Lower lobe of right lung (tissue), 2 donors: ENCODE measurements around the gene ZNF568. TPM values are rescaled to one million over a fixed set of nuclear protein-coding genes. Genes with fewer than 3 reads are reported as not detected.

Source experiments
- ATAC-seq, 2 donors: fragments of 200-7000 bp; cut with Tn5 transposase; one replicate each; pipeline ENCODE4 v1.9.1; 2020 to 2022; ENCODE audit warnings: mild to moderate bottlenecking in 2 of 2, moderate library complexity in 2 of 2
- DNase-seq: peaks from one replicate; pipeline ENCODE4 v3.0.0-alpha.2; 2020
- H3K27ac ChIP-seq: fragments of 200-600 bp; one replicate; pipeline ENCODE4 v1.8.0; 2022
- H3K27me3 ChIP-seq: fragments of 200-600 bp; one replicate; pipeline ENCODE4 v1.8.0; 2022; ENCODE audit warnings: low read depth
- H3K36me3 ChIP-seq: fragments of 200-600 bp; one replicate; pipeline ENCODE4 v1.8.0; 2022; ENCODE audit warnings: mild to moderate bottlenecking
- H3K4me1 ChIP-seq: fragments of 200-600 bp; one replicate; pipeline ENCODE4 v1.8.0; 2022
- H3K4me3 ChIP-seq: fragments of 200-600 bp; one replicate; pipeline ENCODE4 v1.8.0; 2022; ENCODE audit warnings: mild to moderate bottlenecking
- H3K9me3 ChIP-seq: fragments of 200-600 bp; one replicate; pipeline ENCODE4 v1.8.0; 2022
- CTCF ChIP-seq: fragments of 200-600 bp; IDR thresholded peaks from one replicate; pipeline ENCODE4 v1.8.0; 2022; ENCODE audit warnings: antibody characterized with exemption, mild to moderate bottlenecking
- intact Hi-C: fragments of 100-400 bp; cut with DNase I; formaldehyde crosslinking; loops from one replicate; pipeline ENCODE4 v1.11.0; 2022
- long read RNA-seq: library from polyadenylated mRNA; unstranded; transcript quantifications from one replicate; pipeline ENCODE4 v2.0.0, GENCODE V29; 2021
- total RNA-seq: library from RNA; stranded (reverse); fragmentation: NEBNext Ultra II Directional; extraction: Animal tissue kit (Norgen Biotek cat#: 25700); gene quantifications from one replicate; pipeline ENCODE4 v1.2.1, GENCODE V29; 2021
- donor health status: DM: no; HTN: yes; CAD: no; lungs with severe emphysema.

Gene ZNF568
- total RNA-seq = 10.9 TPM
- long read RNA-seq, partial matches to known transcripts = 1 of 5 reads
- long read RNA-seq, other reads (novel, unspliced or antisense) = 1 of 5 reads

- peak; percentile 97 to 99 for ATAC-seq
- TF ChIP-seq CTCF = peak; percentile 54
- Histone ChIP-seq H3K36me3 (peaks cover 15% of the 10 kb centered on the region), H3K27me3 (no peaks in the 10 kb centered on the region), H3K4me1 (peaks cover 18% of the 10 kb centered on the region), H3K27ac (peak within 1 kb of the TSS; percentile 90), H3K4me3 (peak within 1 kb of the TSS; percentile 81), H3K9me3 (peaks cover 19% of the 10 kb centered on the region)
- intact Hi-C loops = no loop called here
- peak; percentile 92 for DNase-seq
These were observed at the start of gene ZNF568, which contains the start of gene ZNF829 for GRCh38 chr19:36915992-36916830. TSS of gene ZNF568 (plus strand) at chr19:36916332. CDS start at chr19:36922771, 6,439 bp downstream. TSS of gene ZNF829 (minus strand) at chr19:36916291. CDS start at chr19:36915167, 1,124 bp downstream.

DNA sequence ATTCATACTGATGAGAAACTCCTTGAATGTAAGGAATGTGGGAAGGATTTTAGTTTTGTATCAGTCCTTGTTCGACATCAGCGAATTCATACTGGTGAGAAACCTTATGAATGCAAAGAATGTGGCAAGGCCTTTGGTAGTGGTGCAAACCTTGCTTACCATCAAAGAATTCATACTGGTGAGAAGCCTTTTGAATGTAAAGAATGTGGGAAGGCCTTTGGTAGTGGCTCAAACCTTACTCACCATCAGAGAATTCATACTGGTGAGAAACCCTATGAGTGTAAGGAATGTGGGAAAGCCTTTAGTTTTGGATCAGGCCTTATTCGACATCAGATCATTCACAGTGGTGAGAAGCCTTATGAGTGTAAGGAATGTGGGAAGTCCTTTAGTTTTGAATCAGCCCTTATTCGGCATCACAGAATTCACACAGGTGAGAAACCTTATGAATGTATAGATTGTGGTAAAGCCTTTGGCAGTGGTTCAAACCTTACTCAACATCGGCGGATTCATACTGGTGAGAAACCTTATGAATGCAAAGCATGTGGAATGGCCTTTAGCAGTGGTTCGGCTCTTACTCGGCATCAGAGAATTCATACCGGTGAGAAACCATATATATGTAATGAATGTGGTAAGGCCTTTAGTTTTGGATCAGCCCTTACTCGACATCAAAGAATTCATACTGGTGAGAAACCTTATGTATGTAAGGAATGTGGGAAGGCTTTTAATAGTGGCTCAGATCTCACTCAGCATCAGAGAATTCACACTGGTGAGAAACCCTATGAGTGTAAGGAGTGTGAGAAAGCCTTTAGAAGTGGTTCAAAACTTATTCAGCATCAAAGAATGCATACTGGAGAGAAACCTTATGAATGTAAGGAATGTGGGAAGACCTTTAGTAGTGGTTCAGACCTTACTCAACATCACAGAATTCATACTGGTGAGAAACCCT, 38.9 kb upstream of the ZNF568 start:
- intact Hi-C loops = no loop called here
- no peak for DNase-seq
- Histone ChIP-seq H3K36me3 (peaks cover 16% of the 10 kb centered on the region), H3K9me3 (peaks cover 100% of the 10 kb centered on the region), H3K27ac (no peak overlapping the region), H3K27me3 (no peaks in the 10 kb centered on the region), H3K4me3 (no peak overlapping the region), H3K4me1 (no peaks in the 10 kb centered on the region)
- no peak for ATAC-seq
- TF ChIP-seq CTCF = no peak

- no peak overlapping the region for H3K4me3 ChIP-seq
- no peaks in the 10 kb centered on the region for H3K27me3 ChIP-seq
- DNase-seq (no peak), ATAC-seq (no peak)
- H3K36me3 ChIP-seq = peaks cover 21% of the 10 kb centered on the region
- intact Hi-C loops = no loop called here
- no peaks in the 10 kb centered on the region for H3K4me1 ChIP-seq
- no peak overlapping the region for H3K27ac ChIP-seq
- TF ChIP-seq CTCF = no peak
- H3K9me3 ChIP-seq = peaks cover 98% of the 10 kb centered on the region
These were observed 24.3 kb upstream of the ZNF568 start for GRCh38 chr19:36891768-36892357.

DNA sequence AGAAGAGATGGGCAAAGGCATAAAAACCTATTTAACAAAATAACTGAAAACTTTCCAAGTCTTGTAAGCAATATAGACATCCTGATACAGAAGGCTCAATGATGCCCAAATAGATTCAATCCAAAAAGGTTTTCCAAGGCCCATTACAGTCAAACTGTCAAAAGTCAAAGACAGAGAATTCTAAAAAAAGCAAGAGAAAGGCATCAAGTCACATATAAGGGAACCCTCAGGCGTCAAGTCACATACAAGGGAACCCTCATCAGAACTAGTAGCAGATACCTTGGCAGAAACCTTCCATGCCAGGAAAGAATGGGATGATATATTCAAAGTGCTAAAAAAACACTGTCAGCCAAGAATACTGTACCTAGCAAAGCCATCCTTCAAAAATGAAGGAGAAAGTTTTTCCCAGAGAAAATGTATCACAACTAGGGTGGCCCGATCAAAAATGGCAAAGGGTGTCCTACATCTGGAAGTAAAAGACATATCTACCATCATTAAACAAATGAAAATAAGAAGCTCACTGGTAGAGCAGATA, 21.2 kb upstream of the ZNF568 start:
- H3K27ac ChIP-seq = no peak overlapping the region
- peaks cover 21% of the 10 kb centered on the region for H3K36me3 ChIP-seq
- H3K4me3 ChIP-seq = no peak overlapping the region
- ATAC-seq (no peak), DNase-seq (no peak)
- intact Hi-C loops = no loop called here
- H3K4me1 ChIP-seq = no peaks in the 10 kb centered on the region
- TF ChIP-seq CTCF = no peak
- H3K9me3 ChIP-seq = peaks cover 96% of the 10 kb centered on the region
- H3K27me3 ChIP-seq = no peaks in the 10 kb centered on the region

- H3K36me3 ChIP-seq = peaks cover 16% of the 10 kb centered on the region
- intact Hi-C loops = no loop called here
- DNase-seq = no peak
These were observed 17.7 kb upstream of the ZNF568 start for GRCh38 chr19:36898422-36898821.

More at GRCh38 chr19:36898422-36898821, 17.7 kb upstream of the ZNF568 start:
- H3K4me1 ChIP-seq = no peaks in the 10 kb centered on the region
- no peak for TF ChIP-seq CTCF
- peaks cover 95% of the 10 kb centered on the region for H3K9me3 ChIP-seq
- H3K27me3 ChIP-seq = no peaks in the 10 kb centered on the region
- no peak overlapping the region for H3K4me3 ChIP-seq
- H3K27ac ChIP-seq = no peak overlapping the region
- ATAC-seq = no peak
